PFSK-1 (cell line): ENCODE data around the gene LDLRAD3.

Experiments used
- POLR2AphosphoS5 ChIP-seq: IDR thresholded peaks from 2 replicates; pipeline ENCODE4 v1.6.1; 2012; ENCODE audit warnings: low read depth, mild to moderate bottlenecking, control low read depth, low read length, moderate library complexity
- REST ChIP-seq, 2 experiments: IDR thresholded peaks; 2 replicates each; pipeline versions ENCODE4 v1.6.1 to v1.8.0; 2011 to 2012; ENCODE audit warnings: low read depth in 2 of 2, low read length in 2 of 2, control low read depth in 1 of 2, inconsistent platforms in 1 of 2, mild to moderate bottlenecking in 1 of 2, moderate library complexity in 1 of 2; ENCODE audit not compliant: insufficient read depth in 1 of 2
- TAF1 ChIP-seq: IDR thresholded peaks from 2 replicates; pipeline ENCODE4 v1.6.1; 2012; ENCODE audit warnings: low read length, control low read depth, borderline replicate concordance; ENCODE audit not compliant: insufficient read depth

GRCh38 chr11:36253238-36253637 is 309.4 kb downstream of the LDLRAD3 start:
- TF ChIP-seq POLR2AphosphoS5 (no peak), REST (IDR thresholded peaks at IDR 0.05; ENCODE audit: insufficient read depth in 1 of 2, low read depth in 2 of 2, low read length in 2 of 2) (no peak), TAF1 (no peak)
